Aorta (tissue), 5 donors: ENCODE results near the gene GRB10. TPM values are rescaled to one million over a fixed set of nuclear protein-coding genes. Genes with fewer than 3 reads are reported as not detected.
A peak's percentile ranks its signal among the peaks of the same experiment; 100 is the strongest.

Experiments used
- ATAC-seq: fragments of 200-7000 bp; cut with Tn5 transposase; one replicate; pipeline ENCODE4 v1.9.1; 2022; ENCODE audit warnings: moderate library complexity; ENCODE audit not compliant: low FRiP score
- DNase-seq, 2 donors: peaks; one replicate each; pipeline ENCODE4 v3.0.0-alpha.2; 2020
- H3K27ac ChIP-seq, 2 donors: one replicate each; pipeline ENCODE4 v1.5.1; 2013; ENCODE audit warnings: low read length in 2 of 2, mild to moderate bottlenecking in 2 of 2, moderate library complexity in 2 of 2, control low read depth in 1 of 2, inconsistent platforms in 1 of 2, low read depth in 1 of 2
- H3K27me3 ChIP-seq, 2 donors: one replicate each; pipeline ENCODE4 v1.6.1; 2013; ENCODE audit warnings: control low read depth in 1 of 2, low read length in 1 of 2, mild to moderate bottlenecking in 1 of 2, moderate library complexity in 1 of 2; ENCODE audit not compliant: insufficient read depth in 2 of 2, control insufficient read depth in 1 of 2
- H3K36me3 ChIP-seq, 2 donors: one replicate each; pipeline ENCODE4 v1.6.1; 2013; ENCODE audit warnings: control low read depth in 1 of 2, low read length in 1 of 2, mild to moderate bottlenecking in 1 of 2; ENCODE audit not compliant: insufficient read depth in 2 of 2, control insufficient read depth in 1 of 2
- H3K4me1 ChIP-seq, 2 donors: one replicate each; pipeline ENCODE4 v1.6.1; 2013; ENCODE audit warnings: low read length in 2 of 2, control low read depth in 1 of 2, mild to moderate bottlenecking in 1 of 2, moderate library complexity in 1 of 2; ENCODE audit not compliant: insufficient read depth in 2 of 2, control insufficient read depth in 1 of 2
- H3K4me3 ChIP-seq, 2 donors: one replicate each; pipeline ENCODE4 v1.5.1; 2013; ENCODE audit warnings: low read length in 2 of 2, control low read depth in 1 of 2, mild to moderate bottlenecking in 1 of 2
- H3K9me3 ChIP-seq: one replicate; pipeline ENCODE4 v1.6.1; 2013; ENCODE audit warnings: mild to moderate bottlenecking, low read length; ENCODE audit not compliant: control insufficient read depth
- WGBS, 2 donors: extraction: QIAGEN DNeasy Blood & Tissue Kit; methylation state at CpG; one replicate each; pipeline ENCODE4 v1.1.7; 2013; 5-methylcytosine and 5-hydroxymethylcytosine counted together
- intact Hi-C, 2 donors: fragments of 100-400 bp; cut with DNase I; formaldehyde crosslinking; loops; one replicate each; pipeline versions ENCODE4 v1.14.2 to v1.15.0; 2022
- long read RNA-seq, 2 donors: library from polyadenylated mRNA; unstranded; transcript quantifications; one replicate each; pipeline ENCODE4 v2.0.0, GENCODE V29; 2020 to 2021
- polyA plus RNA-seq, 2 donors: library from polyadenylated mRNA; stranded (reverse); fragments of 200-250 nt; gene quantifications; one replicate each; pipeline ENCODE4 v1.2.3, GENCODE V29; 2013
- total RNA-seq, 2 donors: library from RNA; stranded (reverse); fragmentation: NEBNext Ultra II Directional; extraction: Animal tissue kit (Norgen Biotek cat#: 25700); gene quantifications; one replicate each; pipeline ENCODE4 v1.2.1, GENCODE V29; 2021
- donor health status: healthy with polysubstance abuse.
- donor health status: Bipolar disorder and iron deficiency.
- donor health status: DM: no; HTN: no; CAD: no.
- donor health status: DM: no; HTN: no; CAD: no.
- donor health status: DM: yes; HTN: yes; CAD: no.

Gene GRB10
- total RNA-seq: 100 to 1,000 TPM; 106 to 108 TPM
- polyA plus RNA-seq: 10 to 100 TPM; 11.8 to 21.2 TPM
- long read RNA-seq, donor 1, full-length matches to known transcripts: 2 of 48 reads
- long read RNA-seq, donor 1, partial matches to known transcripts: 1 of 48 reads
- long read RNA-seq, donor 1, other reads (novel, unspliced or antisense): 45 of 48 reads
- long read RNA-seq, donor 2, full-length matches to known transcripts: 5 of 53 reads
- long read RNA-seq, donor 2, partial matches to known transcripts: 13 of 53 reads
- long read RNA-seq, donor 2, other reads (novel, unspliced or antisense): 35 of 53 reads

- no peaks in the 10 kb centered on the region for H3K27me3 ChIP-seq
- intact Hi-C loops: loop anchor here in 1 of 2 donors (10.0 kb wide), 1 partner anchor 158 kb away; no protein-coding TSS in a partner anchor
- H3K9me3 ChIP-seq: no peaks in the 10 kb centered on the region
- ATAC-seq (peak; percentile 79), DNase-seq (peak; percentile 56 to 85)
- H3K36me3 ChIP-seq: no peaks in the 10 kb centered on the region
- WGBS, 2 donors: 52 to 59% methylated on average over 82 to 95 of the region's 95 CpGs
- peak within 1 kb of the TSS in 1 of 2 donors; percentile 28 for H3K4me3 ChIP-seq
- H3K27ac ChIP-seq: no peak within 1 kb of the TSS
- no peaks in the 10 kb centered on the region for H3K4me1 ChIP-seq
These were observed at the start of gene GRB10 for GRCh38 chr7:50782375-50783208. TSS of gene GRB10 (minus strand) at chr7:50782896. CDS start at chr7:50732322, 50,574 bp downstream.

DNA sequence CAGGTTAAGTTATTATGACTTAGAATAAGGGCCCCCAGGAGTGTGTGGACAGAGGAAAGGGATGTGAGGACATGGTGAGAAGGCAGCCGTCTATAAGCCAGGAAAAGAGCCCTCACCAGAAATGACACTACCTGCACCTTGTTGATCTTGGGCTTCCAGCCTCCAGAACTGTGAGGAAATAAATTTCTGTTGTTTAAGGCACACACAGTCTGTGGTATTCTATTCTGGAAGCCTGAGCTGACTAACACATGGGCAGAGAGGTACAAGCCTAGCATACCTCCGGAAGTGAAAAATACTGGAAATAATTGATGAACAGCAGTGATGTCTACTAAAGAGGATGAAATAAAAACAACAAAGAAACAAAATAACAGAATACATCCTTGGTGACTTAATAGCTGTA lies 46.1 kb upstream of the GRB10 start:
- Histone ChIP-seq H3K27ac (no peak overlapping the region), H3K9me3 (no peaks in the 10 kb centered on the region), H3K4me3 (no peak overlapping the region), H3K4me1 (no peaks in the 10 kb centered on the region), H3K36me3 (no peaks in the 10 kb centered on the region), H3K27me3 (no peaks in the 10 kb centered on the region)
- WGBS, 2 donors: 85 to 90% methylated on average over 2 of the region's 2 CpGs
- no peak for ATAC-seq
- DNase-seq: no peak
- intact Hi-C loops: no loop called here

GRCh38 chr7:50828116-50828515 lies 45.4 kb upstream of the GRB10 start:
- no peaks in the 10 kb centered on the region for H3K4me1 ChIP-seq
- intact Hi-C loops: no loop called here
- H3K27ac ChIP-seq: no peak overlapping the region
- WGBS, 2 donors: 92 to 93% methylated on average over 3 of the region's 3 CpGs
- no peaks in the 10 kb centered on the region for H3K36me3 ChIP-seq
- ATAC-seq (no peak), DNase-seq (no peak)
- H3K27me3 ChIP-seq: no peaks in the 10 kb centered on the region
- no peak overlapping the region for H3K4me3 ChIP-seq
- H3K9me3 ChIP-seq: no peaks in the 10 kb centered on the region

- no peak overlapping the region for H3K4me3 ChIP-seq
- H3K27ac ChIP-seq: no peak overlapping the region
- no peaks in the 10 kb centered on the region for H3K36me3 ChIP-seq
- DNase-seq (no peak), ATAC-seq (no peak)
- no peaks in the 10 kb centered on the region for H3K4me1 ChIP-seq
- intact Hi-C loops: no loop called here
- no peaks in the 10 kb centered on the region for H3K9me3 ChIP-seq
- no peaks in the 10 kb centered on the region for H3K27me3 ChIP-seq
These were observed 44.6 kb upstream of the GRB10 start for GRCh38 chr7:50827281-50827680.

DNA sequence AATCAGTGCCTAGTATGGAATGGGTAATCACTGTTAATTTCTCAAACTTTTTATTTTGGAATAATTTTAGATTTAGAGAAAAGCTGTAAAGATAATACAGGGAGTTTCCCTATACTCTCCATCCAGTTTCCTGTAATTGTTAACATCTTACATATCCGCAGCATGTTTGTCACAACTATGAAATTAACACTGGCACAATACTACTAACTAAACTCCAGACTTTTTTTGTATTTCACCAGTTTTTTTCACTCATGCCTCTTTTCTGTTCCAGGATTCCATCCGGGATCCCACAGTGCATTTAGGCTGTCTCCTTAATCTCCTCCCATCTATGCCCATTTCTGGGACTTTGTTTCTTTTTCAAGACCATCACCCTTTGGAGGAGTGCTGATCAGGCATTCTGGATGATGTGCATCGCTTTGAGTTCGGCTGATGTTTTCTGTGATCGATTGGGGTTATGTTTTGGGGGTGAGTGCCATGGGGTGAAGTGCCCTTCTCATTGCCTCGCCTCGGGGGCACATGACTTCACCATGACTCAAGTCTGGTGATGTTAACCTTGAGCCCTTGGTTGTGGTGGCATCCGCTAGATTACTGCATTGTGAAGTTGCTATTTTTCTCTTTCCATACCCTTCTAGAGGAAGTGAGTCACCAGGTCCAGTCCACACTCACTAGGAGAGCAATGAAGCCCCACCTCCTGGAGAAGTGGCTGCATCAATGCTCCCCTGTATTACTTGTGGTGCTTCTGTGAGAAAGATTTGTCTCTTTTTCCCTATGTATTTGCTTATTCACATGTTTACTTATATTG lies 43.9 kb upstream of the GRB10 start:
- DNase-seq: no peak
- intact Hi-C loops: no loop called here
- H3K27me3 ChIP-seq: no peaks in the 10 kb centered on the region
- no peaks in the 10 kb centered on the region for H3K9me3 ChIP-seq
- H3K36me3 ChIP-seq: no peaks in the 10 kb centered on the region
- no peak overlapping the region for H3K27ac ChIP-seq
- no peaks in the 10 kb centered on the region for H3K4me1 ChIP-seq
- no peak overlapping the region for H3K4me3 ChIP-seq
- no peak for ATAC-seq
- WGBS, 2 donors: 78 to 82% methylated on average over 8 of the region's 8 CpGs

- WGBS, 2 donors: 89 to 93% methylated on average over 7 of the region's 7 CpGs
- ATAC-seq (no peak), DNase-seq (no peak)
- H3K36me3 ChIP-seq: no peaks in the 10 kb centered on the region
- H3K4me1 ChIP-seq: no peaks in the 10 kb centered on the region
- no peaks in the 10 kb centered on the region for H3K9me3 ChIP-seq
- intact Hi-C loops: no loop called here
- no peaks in the 10 kb centered on the region for H3K27me3 ChIP-seq
- no peak overlapping the region for H3K4me3 ChIP-seq
- no peak overlapping the region for H3K27ac ChIP-seq
These were observed 42.8 kb upstream of the GRB10 start for GRCh38 chr7:50825465-50825864.

DNA sequence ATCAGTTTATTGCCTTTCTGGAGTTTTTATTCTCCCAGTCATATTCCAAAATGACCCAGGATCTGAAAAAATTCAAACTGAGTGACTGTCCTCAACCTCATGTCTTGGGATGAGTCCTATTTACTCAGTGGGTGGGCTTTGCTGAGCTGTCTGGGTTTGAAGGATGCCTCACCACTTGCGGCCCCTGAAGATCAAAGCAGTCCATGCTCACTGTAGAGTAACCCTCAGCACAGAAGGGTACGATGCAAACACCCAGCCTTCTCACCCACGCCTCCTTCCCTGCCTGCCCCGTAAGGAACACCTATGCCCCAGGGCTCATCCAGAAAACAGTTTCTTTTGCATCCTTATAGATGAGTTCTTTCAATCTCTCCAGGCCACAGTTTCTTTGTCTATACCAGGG lies 42.2 kb upstream of the GRB10 start:
- intact Hi-C loops: no loop called here
- no peaks in the 10 kb centered on the region for H3K36me3 ChIP-seq
- H3K27ac ChIP-seq: no peak overlapping the region
- ATAC-seq (no peak), DNase-seq (no peak)
- WGBS, 2 donors: 85 to 86% methylated on average over 4 of the region's 4 CpGs
- H3K27me3 ChIP-seq: no peaks in the 10 kb centered on the region
- H3K9me3 ChIP-seq: no peaks in the 10 kb centered on the region
- H3K4me1 ChIP-seq: no peaks in the 10 kb centered on the region
- H3K4me3 ChIP-seq: no peak overlapping the region

DNA sequence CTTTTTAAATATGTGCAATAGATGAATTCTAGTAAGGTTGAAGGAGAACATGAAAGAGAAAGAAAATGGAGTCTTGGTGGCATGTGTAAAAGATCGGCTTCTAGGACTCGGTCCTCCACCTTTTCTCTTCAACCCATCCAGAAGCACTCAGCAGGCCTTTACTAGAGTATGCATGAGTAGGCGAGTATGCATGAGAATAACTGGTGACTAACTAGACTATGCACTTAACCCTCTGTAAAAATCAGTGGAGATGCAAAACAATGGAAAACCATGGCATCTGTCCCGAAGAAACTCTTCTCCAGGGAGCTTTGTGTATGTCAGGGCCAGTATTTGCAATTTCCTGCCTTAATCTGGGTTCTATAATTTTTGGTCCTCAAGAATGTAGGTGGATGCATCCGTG lies 40.0 kb upstream of the GRB10 start:
- DNase-seq (no peak), ATAC-seq (no peak)
- Histone ChIP-seq H3K27me3 (no peaks in the 10 kb centered on the region), H3K27ac (no peak overlapping the region), H3K9me3 (no peaks in the 10 kb centered on the region), H3K36me3 (no peaks in the 10 kb centered on the region), H3K4me1 (no peaks in the 10 kb centered on the region), H3K4me3 (no peak overlapping the region)
- WGBS, 2 donors: 86 to 93% methylated on average over 5 of the region's 5 CpGs
- intact Hi-C loops: no loop called here
